Testis (tissue), 2 donors: ENCODE results near the gene ARID1B.

Source experiments
- POLR2A ChIP-seq: fragments of 450-650 bp; IDR thresholded peaks from one replicate; pipeline ENCODE4 v1.6.1; 2017; ENCODE audit warnings: antibody characterized with exemption, mild to moderate bottlenecking, moderate library complexity
- TF ChIP-seq, protein P1 (sequence below), 3 experiments: fragments of 450-650 bp in 2 of 3; fragments of 200-600 bp in 1 of 3; sonication (generic) in 1 of 3; IDR thresholded peaks; one replicate each; pipeline ENCODE4 v1.5.1; 2016 to 2019; ENCODE audit warnings: antibody characterized with exemption in 3 of 3, mild to moderate bottlenecking in 2 of 3, moderate library complexity in 1 of 3

GRCh38 chr6:157209865-157210530 lies 432.8 kb downstream of the ARID1B start:
- TF ChIP-seq, protein P1, sequence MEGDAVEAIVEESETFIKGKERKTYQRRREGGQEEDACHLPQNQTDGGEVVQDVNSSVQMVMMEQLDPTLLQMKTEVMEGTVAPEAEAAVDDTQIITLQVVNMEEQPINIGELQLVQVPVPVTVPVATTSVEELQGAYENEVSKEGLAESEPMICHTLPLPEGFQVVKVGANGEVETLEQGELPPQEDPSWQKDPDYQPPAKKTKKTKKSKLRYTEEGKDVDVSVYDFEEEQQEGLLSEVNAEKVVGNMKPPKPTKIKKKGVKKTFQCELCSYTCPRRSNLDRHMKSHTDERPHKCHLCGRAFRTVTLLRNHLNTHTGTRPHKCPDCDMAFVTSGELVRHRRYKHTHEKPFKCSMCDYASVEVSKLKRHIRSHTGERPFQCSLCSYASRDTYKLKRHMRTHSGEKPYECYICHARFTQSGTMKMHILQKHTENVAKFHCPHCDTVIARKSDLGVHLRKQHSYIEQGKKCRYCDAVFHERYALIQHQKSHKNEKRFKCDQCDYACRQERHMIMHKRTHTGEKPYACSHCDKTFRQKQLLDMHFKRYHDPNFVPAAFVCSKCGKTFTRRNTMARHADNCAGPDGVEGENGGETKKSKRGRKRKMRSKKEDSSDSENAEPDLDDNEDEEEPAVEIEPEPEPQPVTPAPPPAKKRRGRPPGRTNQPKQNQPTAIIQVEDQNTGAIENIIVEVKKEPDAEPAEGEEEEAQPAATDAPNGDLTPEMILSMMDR (IDR thresholded peaks at IDR 0.05), result no peak
- TF ChIP-seq POLR2A, result no peak
